Globus pallidus (tissue), 1 donor: ENCODE results near the gene TSPAN14.
A peak's percentile ranks its signal among the peaks of the same experiment; 100 is the strongest.

Experiments used
- DNase-seq: peaks from one replicate; pipeline ENCODE4 v3.0.0-alpha.2; 2015; ENCODE audit warnings: low spot score

The TSPAN14 gene

GRCh38 chr10:80421707-80422536 lies 32.2 kb upstream of the TSPAN14 start:
- no peak for DNase-seq

- no peak for DNase-seq
Observed at GRCh38 chr10:80425901-80426300, 28.2 kb upstream of the TSPAN14 start.

- DNase-seq: no peak
Observed at GRCh38 chr10:80427541-80427940, 26.6 kb upstream of the TSPAN14 start.

GRCh38 chr10:80429521-80429973 lies 24.6 kb upstream of the TSPAN14 start:
- DNase-seq: no peak

- no peak for DNase-seq
Observed at GRCh38 chr10:80433134-80433533, 21.0 kb upstream of the TSPAN14 start.

- no peak for DNase-seq
Observed at GRCh38 chr10:80436446-80437098, 17.5 kb upstream of the TSPAN14 start.

- DNase-seq: no peak
Observed at GRCh38 chr10:80437227-80437626, 16.9 kb upstream of the TSPAN14 start.

- DNase-seq: no peak
Observed at GRCh38 chr10:80441831-80442230, 12.3 kb upstream of the TSPAN14 start.

GRCh38 chr10:80442879-80443278 lies 11.2 kb upstream of the TSPAN14 start:
- DNase-seq: no peak

GRCh38 chr10:80443531-80443974 lies 10.6 kb upstream of the TSPAN14 start:
- DNase-seq: no peak

GRCh38 chr10:80444124-80444523 lies 10.0 kb upstream of the TSPAN14 start:
- no peak for DNase-seq

- DNase-seq: peak; percentile 81
Observed at GRCh38 chr10:80444646-80445319, 9.3 kb upstream of the TSPAN14 start.

- no peak for DNase-seq
Observed at GRCh38 chr10:80447436-80448190, 6.5 kb upstream of the TSPAN14 start.

GRCh38 chr10:80448209-80448942 lies 5.7 kb upstream of the TSPAN14 start:
- DNase-seq: no peak

- no peak for DNase-seq
Observed at GRCh38 chr10:80449520-80449919, 4.6 kb upstream of the TSPAN14 start.

GRCh38 chr10:80451132-80451531 lies 3.0 kb upstream of the TSPAN14 start:
- DNase-seq: no peak

- DNase-seq: no peak
Observed at GRCh38 chr10:80452069-80452468, 2.0 kb upstream of the TSPAN14 start.

- DNase-seq: no peak
Observed at GRCh38 chr10:80452640-80453039, 1.5 kb upstream of the TSPAN14 start.

- no peak for DNase-seq
Observed at GRCh38 chr10:80453056-80453841, 861 bp upstream of the TSPAN14 start.
